Keratinocyte (primary cell): ENCODE results near the gene NUP210L. TPM values are rescaled to one million over a fixed set of nuclear protein-coding genes. Genes with fewer than 3 reads are reported as not detected.

Experiments
- DNase-seq: peaks from one replicate; pipeline ENCODE4 v3.0.0-alpha.2; 2011; ENCODE audit warnings: low read depth, missing footprints, low spot score
- FAIRE-seq: peaks from 2 replicates; lab custom pipeline; 2011; peaks lifted over from hg19 to GRCh38; lab: Jason Lieb, UNC
- H2AFZ ChIP-seq: 2 replicates; pipeline ENCODE4 v1.6.0; 2012; ENCODE audit warnings: low read length, control low read depth, inconsistent platforms; ENCODE audit not compliant: control insufficient read depth
- H3K27ac ChIP-seq: 2 replicates; pipeline ENCODE4 v1.5.1; 2011; ENCODE audit warnings: low read length; ENCODE audit not compliant: control insufficient read depth, insufficient read depth
- H3K27me3 ChIP-seq: 3 replicates; pipeline ENCODE4 v1.6.0; 2011; ENCODE audit warnings: low read length; ENCODE audit not compliant: control insufficient read depth, insufficient read depth; ENCODE audit errors: extremely low read depth
- H3K36me3 ChIP-seq, 2 experiments: 2 replicates in 1 of 2; 3 replicates in 1 of 2; pipeline ENCODE4 v1.5.1; 2011; ENCODE audit warnings: low read length in 2 of 2, mild to moderate bottlenecking in 1 of 2; ENCODE audit not compliant: control insufficient read depth in 2 of 2, insufficient read depth in 2 of 2; ENCODE audit errors: extremely low read depth in 1 of 2
- H3K4me1 ChIP-seq: 3 replicates; pipeline ENCODE4 v1.5.1; 2011; ENCODE audit warnings: low read length; ENCODE audit not compliant: control insufficient read depth, insufficient read depth; ENCODE audit errors: extremely low read depth
- H3K4me2 ChIP-seq: 3 replicates; pipeline ENCODE4 v1.6.0; 2011; ENCODE audit warnings: low read depth, low read length; ENCODE audit not compliant: control insufficient read depth, insufficient read depth; ENCODE audit errors: extremely low read depth
- H3K4me3 ChIP-seq, 3 experiments: fragments of 200-600 bp in 1 of 3; sonication (generic) in 1 of 3; 2 replicates in 2 of 3; 3 replicates in 1 of 3; pipeline ENCODE4 v1.5.1; 2011 to 2016; ENCODE audit warnings: low read length in 3 of 3, mild to moderate bottlenecking in 3 of 3, control low read depth in 2 of 3, inconsistent platforms in 1 of 3, low read depth in 1 of 3, mixed read lengths in 1 of 3, mixed run types in 1 of 3, moderate library complexity in 1 of 3; ENCODE audit not compliant: control insufficient read depth in 2 of 3, insufficient read depth in 2 of 3; ENCODE audit errors: extremely low read depth in 1 of 3
- H3K79me2 ChIP-seq: 2 replicates; pipeline ENCODE4 v1.6.0; 2012; ENCODE audit warnings: low read length; ENCODE audit not compliant: control insufficient read depth, insufficient read depth
- H3K9ac ChIP-seq: 3 replicates; pipeline ENCODE4 v1.6.0; 2011; ENCODE audit warnings: low read length; ENCODE audit not compliant: control insufficient read depth, insufficient read depth; ENCODE audit errors: extremely low read depth
- H3K9me1 ChIP-seq: 3 replicates; pipeline ENCODE4 v1.6.0; 2011; ENCODE audit warnings: low read length; ENCODE audit not compliant: control insufficient read depth, insufficient read depth; ENCODE audit errors: extremely low read depth
- H3K9me3 ChIP-seq: 2 replicates; pipeline ENCODE4 v1.5.1; 2012; ENCODE audit warnings: low read depth, low read length; ENCODE audit not compliant: control insufficient read depth
- H4K20me1 ChIP-seq: 3 replicates; pipeline ENCODE4 v1.6.0; 2011; ENCODE audit warnings: low read length; ENCODE audit not compliant: control insufficient read depth, insufficient read depth; ENCODE audit errors: extremely low read depth
- EZH2 ChIP-seq: IDR thresholded peaks from one replicate; pipeline ENCODE4 v1.6.1; 2012; ENCODE audit warnings: inconsistent platforms, mild to moderate bottlenecking, low read length, moderate library complexity
- dilution Hi-C: fragments of 300-500 bp; cut with MboI; formaldehyde crosslinking; loops from one replicate; pipeline ENCODE4 v1.7.0; 2020; ENCODE audit warnings: low sequenced_read_pairs; ENCODE audit not compliant: extremely low pct_ligation_motif_present
- polyA plus RNA-seq, 5 experiments: library from polyadenylated mRNA; depleted of rRNA in 3 of 5; stranded (reverse) in 3 of 5; stranded (forward) in 1 of 5; unstranded in 1 of 5; fragments of >200 nt; gene quantifications; 1 replicate in 1 of 5; 2 replicates in 3 of 5; 3 replicates in 1 of 5; pipeline versions ENCODE4 v1.2.1 to v1.2.3, GENCODE V29; 2011 to 2012; ENCODE audit warnings: missing spikeins in 2 of 5, low read depth in 1 of 5, low replicate concordance in 1 of 5
- TF ChIP-seq, protein P1 (sequence below), 3 experiments: IDR thresholded peaks in 1 of 3; conservative IDR thresholded peaks in 1 of 3; optimal IDR thresholded peaks in 1 of 3; 2 replicates in 2 of 3; 3 replicates in 1 of 3; pipeline versions ENCODE3 to v1.5.1; 2011; ENCODE audit warnings: low read length in 3 of 3, mild to moderate bottlenecking in 3 of 3, moderate library complexity in 2 of 3, control low read depth in 1 of 3, inconsistent platforms in 1 of 3; ENCODE audit not compliant: insufficient read depth in 2 of 3; ENCODE audit errors: extremely low read depth in 1 of 3

The NUP210L gene
- polyA plus RNA-seq, 1 donor (not counting 4 experiments of a cell fraction or from before 2014, with no cell fraction given) = 0.01 TPM

DNA sequence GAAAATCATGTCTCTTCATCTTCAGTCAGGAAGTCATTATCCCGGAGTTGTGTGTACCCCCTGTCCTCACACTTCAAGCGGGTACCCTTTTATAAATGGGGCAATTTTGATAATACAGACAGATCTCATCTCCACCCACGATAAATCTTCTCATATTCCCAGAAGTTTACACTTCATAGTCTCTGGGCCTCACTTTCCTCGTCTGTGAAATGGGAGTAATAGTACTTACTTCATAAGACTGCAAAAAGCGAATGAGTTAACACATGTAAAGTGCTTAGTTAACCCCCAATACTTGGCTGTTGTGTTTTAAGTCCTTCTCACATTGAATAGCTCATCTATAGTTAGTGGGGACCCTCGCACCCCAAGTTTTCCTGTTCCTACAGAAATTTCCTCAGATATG, 820 bp downstream of the NUP210L start:
- H3K27me3 ChIP-seq = no peaks in the 10 kb centered on the region
- peaks cover 3% of the 10 kb centered on the region for H3K79me2 ChIP-seq
- FAIRE-seq (no peak), DNase-seq (no peak)
- H3K36me3 ChIP-seq = peaks cover 6 to 18% of the 10 kb centered on the region in 2 experiments
- no peak overlapping the region for H2AFZ ChIP-seq
- dilution Hi-C loops = no loop called here
- H3K9ac ChIP-seq = no peak overlapping the region
- H3K9me3 ChIP-seq = no peaks in the 10 kb centered on the region
- H3K4me3 ChIP-seq = no peak overlapping the region
- H3K27ac ChIP-seq = no peak overlapping the region
- TF ChIP-seq, protein P1, sequence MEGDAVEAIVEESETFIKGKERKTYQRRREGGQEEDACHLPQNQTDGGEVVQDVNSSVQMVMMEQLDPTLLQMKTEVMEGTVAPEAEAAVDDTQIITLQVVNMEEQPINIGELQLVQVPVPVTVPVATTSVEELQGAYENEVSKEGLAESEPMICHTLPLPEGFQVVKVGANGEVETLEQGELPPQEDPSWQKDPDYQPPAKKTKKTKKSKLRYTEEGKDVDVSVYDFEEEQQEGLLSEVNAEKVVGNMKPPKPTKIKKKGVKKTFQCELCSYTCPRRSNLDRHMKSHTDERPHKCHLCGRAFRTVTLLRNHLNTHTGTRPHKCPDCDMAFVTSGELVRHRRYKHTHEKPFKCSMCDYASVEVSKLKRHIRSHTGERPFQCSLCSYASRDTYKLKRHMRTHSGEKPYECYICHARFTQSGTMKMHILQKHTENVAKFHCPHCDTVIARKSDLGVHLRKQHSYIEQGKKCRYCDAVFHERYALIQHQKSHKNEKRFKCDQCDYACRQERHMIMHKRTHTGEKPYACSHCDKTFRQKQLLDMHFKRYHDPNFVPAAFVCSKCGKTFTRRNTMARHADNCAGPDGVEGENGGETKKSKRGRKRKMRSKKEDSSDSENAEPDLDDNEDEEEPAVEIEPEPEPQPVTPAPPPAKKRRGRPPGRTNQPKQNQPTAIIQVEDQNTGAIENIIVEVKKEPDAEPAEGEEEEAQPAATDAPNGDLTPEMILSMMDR (optimal IDR thresholded peaks at IDR 0.05 in 1 of 3, IDR thresholded peaks at IDR 0.05 in 1 of 3, conservative IDR thresholded peaks at IDR 0.05 in 1 of 3; ENCODE audit: extremely low read depth in 1 of 3, insufficient read depth in 2 of 3, low read length in 3 of 3) = no peak
- TF ChIP-seq EZH2 = no peak
- no peak overlapping the region for H3K4me2 ChIP-seq
- peaks cover 8% of the 10 kb centered on the region for H4K20me1 ChIP-seq
- no peaks in the 10 kb centered on the region for H3K4me1 ChIP-seq
- peaks cover 2% of the 10 kb centered on the region for H3K9me1 ChIP-seq

DNA sequence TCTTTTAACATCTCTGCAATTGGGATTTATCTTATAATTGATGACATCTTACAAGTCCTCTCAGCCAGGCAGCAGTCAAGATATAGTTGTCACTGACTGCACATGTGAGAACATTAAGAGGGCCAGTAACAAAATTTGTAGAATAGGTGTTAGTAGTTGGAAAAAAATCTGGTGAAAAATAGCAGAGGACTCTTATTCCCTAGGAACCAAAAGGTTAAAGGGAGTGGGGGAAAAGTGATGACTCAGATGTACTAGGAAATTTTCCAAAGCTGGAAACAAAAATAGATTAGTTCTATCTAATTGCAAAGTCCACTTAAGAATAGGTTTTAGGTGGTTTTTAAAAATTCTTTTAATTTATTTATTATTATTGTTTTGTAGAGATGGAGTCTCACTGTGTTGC, 3.6 kb downstream of the NUP210L start:
- Histone ChIP-seq H3K9ac (no peak overlapping the region), H3K9me3 (no peaks in the 10 kb centered on the region), H3K4me1 (no peaks in the 10 kb centered on the region), H3K4me3 (no peak overlapping the region), H3K79me2 (no peaks in the 10 kb centered on the region), H3K27ac (no peak overlapping the region), H3K4me2 (no peak overlapping the region), H3K36me3 (peaks cover 0 to 3% of the 10 kb centered on the region in 2 experiments), H4K20me1 (no peaks in the 10 kb centered on the region), H2AFZ (no peak overlapping the region), H3K9me1 (peaks cover 2% of the 10 kb centered on the region), H3K27me3 (no peaks in the 10 kb centered on the region)
- FAIRE-seq (no peak), DNase-seq (no peak)
- dilution Hi-C loops = no loop called here
- TF ChIP-seq, protein P1 (optimal IDR thresholded peaks at IDR 0.05 in 1 of 3, IDR thresholded peaks at IDR 0.05 in 1 of 3, conservative IDR thresholded peaks at IDR 0.05 in 1 of 3; ENCODE audit: extremely low read depth in 1 of 3, insufficient read depth in 2 of 3, low read length in 3 of 3) = no peak
- TF ChIP-seq EZH2 = no peak
